ENCODE results near the gene GNPDA1.

DNA sequence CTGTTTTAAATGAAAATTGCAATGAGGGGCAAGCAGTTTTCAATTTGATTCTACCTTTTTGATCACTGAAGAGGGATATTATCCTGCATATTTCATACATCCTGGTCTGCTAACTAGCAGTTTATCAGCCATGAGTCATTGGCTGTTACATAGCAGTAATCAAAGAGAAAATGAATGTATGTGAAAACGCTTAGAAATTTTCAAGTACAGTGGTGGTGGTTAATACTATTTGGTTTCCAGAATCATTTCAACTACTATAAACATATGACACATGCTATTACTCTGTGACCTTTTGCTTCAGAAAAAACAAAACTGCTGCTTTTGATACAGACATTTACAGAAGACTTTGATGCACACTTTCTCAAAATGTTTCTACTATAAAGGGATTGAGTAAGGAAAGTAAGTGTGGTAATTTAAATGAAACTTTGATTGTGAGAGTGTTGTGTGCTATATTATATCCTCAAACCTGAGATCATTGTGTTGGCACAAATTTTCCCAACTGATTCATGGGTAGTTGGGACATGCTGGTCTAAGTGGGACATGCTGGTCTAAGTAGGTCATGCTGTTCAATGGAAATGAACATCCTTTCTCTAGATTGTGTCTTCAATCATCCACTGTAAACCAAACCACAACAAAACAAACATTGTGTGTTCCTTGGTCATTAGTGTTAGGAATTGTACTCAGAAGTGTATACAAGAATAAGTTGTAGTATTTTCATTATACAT, 38.8 kb downstream of the GNPDA1 start:
- TF ChIP-seq POLR2AphosphoS5 (IDR thresholded peaks at IDR 0.05; ENCODE audit: low read depth, low read length) = no peak
- TF ChIP-seq, protein P1, sequence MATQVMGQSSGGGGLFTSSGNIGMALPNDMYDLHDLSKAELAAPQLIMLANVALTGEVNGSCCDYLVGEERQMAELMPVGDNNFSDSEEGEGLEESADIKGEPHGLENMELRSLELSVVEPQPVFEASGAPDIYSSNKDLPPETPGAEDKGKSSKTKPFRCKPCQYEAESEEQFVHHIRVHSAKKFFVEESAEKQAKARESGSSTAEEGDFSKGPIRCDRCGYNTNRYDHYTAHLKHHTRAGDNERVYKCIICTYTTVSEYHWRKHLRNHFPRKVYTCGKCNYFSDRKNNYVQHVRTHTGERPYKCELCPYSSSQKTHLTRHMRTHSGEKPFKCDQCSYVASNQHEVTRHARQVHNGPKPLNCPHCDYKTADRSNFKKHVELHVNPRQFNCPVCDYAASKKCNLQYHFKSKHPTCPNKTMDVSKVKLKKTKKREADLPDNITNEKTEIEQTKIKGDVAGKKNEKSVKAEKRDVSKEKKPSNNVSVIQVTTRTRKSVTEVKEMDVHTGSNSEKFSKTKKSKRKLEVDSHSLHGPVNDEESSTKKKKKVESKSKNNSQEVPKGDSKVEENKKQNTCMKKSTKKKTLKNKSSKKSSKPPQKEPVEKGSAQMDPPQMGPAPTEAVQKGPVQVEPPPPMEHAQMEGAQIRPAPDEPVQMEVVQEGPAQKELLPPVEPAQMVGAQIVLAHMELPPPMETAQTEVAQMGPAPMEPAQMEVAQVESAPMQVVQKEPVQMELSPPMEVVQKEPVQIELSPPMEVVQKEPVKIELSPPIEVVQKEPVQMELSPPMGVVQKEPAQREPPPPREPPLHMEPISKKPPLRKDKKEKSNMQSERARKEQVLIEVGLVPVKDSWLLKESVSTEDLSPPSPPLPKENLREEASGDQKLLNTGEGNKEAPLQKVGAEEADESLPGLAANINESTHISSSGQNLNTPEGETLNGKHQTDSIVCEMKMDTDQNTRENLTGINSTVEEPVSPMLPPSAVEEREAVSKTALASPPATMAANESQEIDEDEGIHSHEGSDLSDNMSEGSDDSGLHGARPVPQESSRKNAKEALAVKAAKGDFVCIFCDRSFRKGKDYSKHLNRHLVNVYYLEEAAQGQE (IDR thresholded peaks at IDR 0.05; ENCODE audit: insufficient read depth in 1 of 2, low read depth in 2 of 2, low read length in 2 of 2) = no peak
- TF ChIP-seq TAF1 (IDR thresholded peaks at IDR 0.05; ENCODE audit: borderline replicate concordance, insufficient read depth, low read length) = no peak
- TF ChIP-seq SIN3A (IDR thresholded peaks at IDR 0.05; ENCODE audit: borderline replicate concordance, insufficient read depth, low read length) = no peak

All from PFSK-1 (cell line).